ENCODE results near the gene PCK1. TPM values are rescaled to one million over a fixed set of nuclear protein-coding genes. Genes with fewer than 3 reads are reported as not detected.

The PCK1 gene
- total and polyA plus RNA-seq, 2 of the 13 experiments (the other 11 are each of a cell fraction or from before 2014, with no cell fraction given), result 6.5 to 12.6 TPM

DNA sequence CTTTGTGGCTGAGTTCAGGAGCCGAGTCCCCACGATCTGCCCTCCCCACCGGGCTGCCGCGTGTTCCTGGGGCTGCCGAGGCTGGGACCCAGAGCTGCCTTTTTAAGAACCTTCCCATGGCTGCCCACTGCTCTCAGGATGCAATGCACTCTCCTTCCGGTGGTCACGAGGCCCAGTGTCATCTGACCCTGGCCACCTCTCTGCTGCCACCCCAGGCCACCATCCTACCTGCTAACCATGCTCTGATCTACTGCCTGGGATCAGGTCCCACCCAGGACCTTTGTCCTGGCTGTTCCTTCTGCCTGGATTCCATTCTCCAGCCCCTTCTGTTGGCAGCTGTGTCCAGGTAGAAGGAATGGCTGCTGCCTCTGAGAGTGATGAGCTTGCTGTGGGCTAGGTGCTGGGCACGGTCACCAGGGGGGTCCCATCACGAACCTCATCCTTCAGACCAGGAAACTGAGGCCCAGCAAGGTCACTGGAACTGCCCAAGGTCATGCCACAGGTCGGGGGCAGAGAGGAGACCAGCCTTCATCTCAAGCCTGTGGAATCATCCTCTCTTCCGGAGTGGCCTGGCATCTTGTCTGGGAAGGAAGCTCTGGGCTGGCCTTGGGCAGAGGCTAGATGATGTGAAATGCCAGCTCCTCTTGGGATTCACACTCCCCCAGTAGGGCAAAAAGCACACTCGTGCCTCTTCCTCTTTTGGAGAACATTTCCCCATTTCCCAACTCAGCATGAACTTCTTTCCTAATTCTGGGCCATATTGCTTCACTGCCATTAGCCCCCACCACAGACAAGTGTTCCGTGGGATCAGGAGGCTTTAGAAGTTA, 20.5 kb downstream of the PCK1 start (continued):
- TF ChIP-seq MZF1 (CRISPR knock-in tag; IDR thresholded peaks at IDR 0.05; ENCODE audit: borderline replicate concordance) (peak; percentile 85; the same call in 1 of the 2 replicates), SALL1 (CRISPR knock-in tag; IDR thresholded peaks at IDR 0.05) (peak; percentile 63), MYC (CRISPR knock-in tag; IDR thresholded peaks at IDR 0.05; ENCODE audit: borderline replicate concordance) (peak; percentile 47; the same call in 1 of the 2 replicates), SOX6 (IDR thresholded peaks at IDR 0.05) (no peak), SOX6 (CRISPR knock-in tag; IDR thresholded peaks at IDR 0.05) (0 out of 2 replicates have a peak, but pooled peaks have one; percentile 7), ZNF839 (CRISPR knock-in tag; IDR thresholded peaks at IDR 0.05; ENCODE audit: borderline replicate concordance) (0 out of 2 replicates have a peak, but pooled peaks have one; percentile 22), ARNTL (CRISPR knock-in tag; IDR thresholded peaks at IDR 0.05) (0 out of 2 replicates have a peak, but pooled peaks have one; percentile 5), JARID2 (CRISPR knock-in tag; IDR thresholded peaks at IDR 0.05; ENCODE audit: insufficient replicate concordance) (no peak), ELF4 (CRISPR knock-in tag; IDR thresholded peaks at IDR 0.05; ENCODE audit: borderline replicate concordance) (no peak), RFX1 (IDR thresholded peaks at IDR 0.05) (no peak), TEAD3 (CRISPR knock-in tag; optimal IDR thresholded peaks at IDR 0.05; ENCODE audit: borderline replicate concordance) (peak; percentile 29), SATB2 (CRISPR knock-in tag; IDR thresholded peaks at IDR 0.05) (no peak), RELA (CRISPR knock-in tag; IDR thresholded peaks at IDR 0.05) (no peak)
- TF ChIP-seq, protein P1, sequence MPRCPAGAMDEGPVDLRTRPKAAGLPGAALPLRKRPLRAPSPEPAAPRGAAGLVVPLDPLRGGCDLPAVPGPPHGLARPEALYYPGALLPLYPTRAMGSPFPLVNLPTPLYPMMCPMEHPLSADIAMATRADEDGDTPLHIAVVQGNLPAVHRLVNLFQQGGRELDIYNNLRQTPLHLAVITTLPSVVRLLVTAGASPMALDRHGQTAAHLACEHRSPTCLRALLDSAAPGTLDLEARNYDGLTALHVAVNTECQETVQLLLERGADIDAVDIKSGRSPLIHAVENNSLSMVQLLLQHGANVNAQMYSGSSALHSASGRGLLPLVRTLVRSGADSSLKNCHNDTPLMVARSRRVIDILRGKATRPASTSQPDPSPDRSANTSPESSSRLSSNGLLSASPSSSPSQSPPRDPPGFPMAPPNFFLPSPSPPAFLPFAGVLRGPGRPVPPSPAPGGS (CRISPR knock-in tag; IDR thresholded peaks at IDR 0.05), result peak; percentile 71; the same call in 1 of the 2 replicates
- TF ChIP-seq, protein P2, sequence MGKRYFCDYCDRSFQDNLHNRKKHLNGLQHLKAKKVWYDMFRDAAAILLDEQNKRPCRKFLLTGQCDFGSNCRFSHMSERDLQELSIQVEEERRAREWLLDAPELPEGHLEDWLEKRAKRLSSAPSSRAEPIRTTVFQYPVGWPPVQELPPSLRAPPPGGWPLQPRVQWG (CRISPR knock-in tag; IDR thresholded peaks at IDR 0.05; ENCODE audit: borderline replicate concordance, low read depth), result no peak
- TF ChIP-seq, protein P3, sequence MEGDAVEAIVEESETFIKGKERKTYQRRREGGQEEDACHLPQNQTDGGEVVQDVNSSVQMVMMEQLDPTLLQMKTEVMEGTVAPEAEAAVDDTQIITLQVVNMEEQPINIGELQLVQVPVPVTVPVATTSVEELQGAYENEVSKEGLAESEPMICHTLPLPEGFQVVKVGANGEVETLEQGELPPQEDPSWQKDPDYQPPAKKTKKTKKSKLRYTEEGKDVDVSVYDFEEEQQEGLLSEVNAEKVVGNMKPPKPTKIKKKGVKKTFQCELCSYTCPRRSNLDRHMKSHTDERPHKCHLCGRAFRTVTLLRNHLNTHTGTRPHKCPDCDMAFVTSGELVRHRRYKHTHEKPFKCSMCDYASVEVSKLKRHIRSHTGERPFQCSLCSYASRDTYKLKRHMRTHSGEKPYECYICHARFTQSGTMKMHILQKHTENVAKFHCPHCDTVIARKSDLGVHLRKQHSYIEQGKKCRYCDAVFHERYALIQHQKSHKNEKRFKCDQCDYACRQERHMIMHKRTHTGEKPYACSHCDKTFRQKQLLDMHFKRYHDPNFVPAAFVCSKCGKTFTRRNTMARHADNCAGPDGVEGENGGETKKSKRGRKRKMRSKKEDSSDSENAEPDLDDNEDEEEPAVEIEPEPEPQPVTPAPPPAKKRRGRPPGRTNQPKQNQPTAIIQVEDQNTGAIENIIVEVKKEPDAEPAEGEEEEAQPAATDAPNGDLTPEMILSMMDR (CRISPR knock-in tag; IDR thresholded peaks at IDR 0.05), result peak; percentile 57
- TF ChIP-seq, protein P4, sequence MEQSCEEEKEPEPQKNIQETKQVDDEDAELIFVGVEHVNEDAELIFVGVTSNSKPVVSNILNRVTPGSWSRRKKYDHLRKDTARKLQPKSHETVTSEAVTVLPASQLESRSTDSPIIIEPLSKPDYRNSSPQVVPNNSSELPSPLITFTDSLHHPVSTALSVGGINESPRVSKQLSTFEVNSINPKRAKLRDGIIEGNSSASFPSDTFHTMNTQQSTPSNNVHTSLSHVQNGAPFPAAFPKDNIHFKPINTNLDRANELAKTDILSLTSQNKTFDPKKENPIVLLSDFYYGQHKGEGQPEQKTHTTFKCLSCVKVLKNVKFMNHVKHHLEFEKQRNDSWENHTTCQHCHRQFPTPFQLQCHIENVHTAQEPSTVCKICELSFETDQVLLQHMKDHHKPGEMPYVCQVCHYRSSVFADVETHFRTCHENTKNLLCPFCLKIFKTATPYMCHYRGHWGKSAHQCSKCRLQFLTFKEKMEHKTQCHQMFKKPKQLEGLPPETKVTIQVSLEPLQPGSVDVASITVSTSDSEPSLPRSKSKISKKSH (CRISPR knock-in tag; IDR thresholded peaks at IDR 0.05; ENCODE audit: borderline replicate concordance), result peak; percentile 74
- TF ChIP-seq, protein P5, sequence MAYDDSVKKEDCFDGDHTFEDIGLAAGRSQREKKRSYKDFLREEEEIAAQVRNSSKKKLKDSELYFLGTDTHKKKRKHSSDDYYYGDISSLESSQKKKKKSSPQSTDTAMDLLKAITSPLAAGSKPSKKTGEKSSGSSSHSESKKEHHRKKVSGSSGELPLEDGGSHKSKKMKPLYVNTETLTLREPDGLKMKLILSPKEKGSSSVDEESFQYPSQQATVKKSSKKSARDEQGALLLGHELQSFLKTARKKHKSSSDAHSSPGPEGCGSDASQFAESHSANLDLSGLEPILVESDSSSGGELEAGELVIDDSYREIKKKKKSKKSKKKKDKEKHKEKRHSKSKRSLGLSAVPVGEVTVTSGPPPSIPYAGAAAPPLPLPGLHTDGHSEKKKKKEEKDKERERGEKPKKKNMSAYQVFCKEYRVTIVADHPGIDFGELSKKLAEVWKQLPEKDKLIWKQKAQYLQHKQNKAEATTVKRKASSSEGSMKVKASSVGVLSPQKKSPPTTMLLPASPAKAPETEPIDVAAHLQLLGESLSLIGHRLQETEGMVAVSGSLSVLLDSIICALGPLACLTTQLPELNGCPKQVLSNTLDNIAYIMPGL (CRISPR knock-in tag; IDR thresholded peaks at IDR 0.05; ENCODE audit: borderline replicate concordance in 1 of 2, low read depth in 1 of 2), result peak in 1 of 2 experiments; percentile 61; a peak in 1 of 4 replicates
